MM.1S (cell line): ENCODE results near the gene NDOR1.

Experiments
- CTCF ChIP-seq: fragments of 300-600 bp; sonication (generic); IDR thresholded peaks from 2 replicates; pipeline ENCODE4 v1.5.1; 2016; ENCODE audit warnings: antibody characterized with exemption, low read length, mixed read lengths
- EZH2 ChIP-seq: fragments of 300-600 bp; sonication (generic); optimal IDR thresholded peaks from 2 replicates; pipeline ENCODE3; 2017; ENCODE audit warnings: low read depth, mild to moderate bottlenecking, antibody characterized with exemption, low read length, mixed read lengths

DNA sequence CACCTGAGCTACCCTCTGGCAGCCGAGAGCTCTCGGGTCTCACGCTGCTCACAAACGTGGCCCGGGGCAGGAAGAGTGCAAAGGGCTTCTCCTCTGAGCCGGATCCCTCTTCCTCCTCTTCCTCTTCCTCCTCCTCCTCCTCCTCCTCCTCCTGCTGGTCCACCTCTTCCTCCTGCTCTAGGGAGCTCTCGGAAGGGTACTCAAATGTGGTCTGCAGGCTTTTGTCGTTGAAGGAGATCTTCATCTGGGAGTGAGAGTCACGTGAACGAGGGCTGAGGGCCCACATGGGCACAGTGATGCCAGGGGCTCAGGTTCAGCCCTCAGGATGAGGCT lies 13.1 kb upstream of the NDOR1 start:
- TF ChIP-seq CTCF (no peak), EZH2 (no peak)
